ENCODE measurements around the gene TFEC.

DNA sequence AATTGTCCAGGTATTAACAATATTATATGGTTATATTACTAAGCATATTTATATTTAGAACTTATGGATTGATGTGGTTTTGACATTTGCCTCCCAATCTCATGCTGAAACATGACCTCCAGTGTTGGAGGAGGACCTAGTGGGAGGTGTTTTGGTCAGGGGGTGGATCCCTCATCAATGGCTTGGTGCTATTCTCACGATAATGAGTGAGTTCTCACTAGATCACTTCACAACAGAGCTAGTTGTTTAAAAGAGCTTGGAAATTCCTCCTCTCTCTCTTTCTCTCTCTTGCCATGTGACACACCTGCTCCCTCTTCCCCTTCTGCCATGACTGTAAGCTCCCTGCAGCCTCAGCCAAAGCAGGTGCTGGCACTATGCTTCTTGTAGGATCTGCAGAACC, 19.0 kb downstream of the TFEC start:
- TF ChIP-seq CTCF (IDR thresholded peaks at IDR 0.05; ENCODE audit: insufficient read depth, low read length, poor library complexity, severe bottlenecking), result no peak
- TF ChIP-seq EZH2phosphoT487 (conservative IDR thresholded peaks at IDR 0.05; ENCODE audit: low read length), result no peak

All from SU-DHL-6 (cell line).